HepG2 (cell line): ENCODE measurements around the gene TRIM62. TPM values are rescaled to one million over a fixed set of nuclear protein-coding genes. Genes with fewer than 3 reads are reported as not detected.

ENCODE experiments used
- ATF6 ChIP-seq: sonication (generic); formaldehyde crosslinking; conservative IDR thresholded peaks from 2 replicates; pipeline ENCODE4 v1.4.0; 2020; ENCODE audit warnings: missing genetic modification reagents
- BRD4 ChIP-seq: sonication (generic); formaldehyde crosslinking; IDR thresholded peaks from 2 replicates; pipeline ENCODE4 v1.4.0; 2020; ENCODE audit warnings: missing genetic modification reagents
- HIVEP1 ChIP-seq: sonication (generic); formaldehyde crosslinking; IDR thresholded peaks from 2 replicates; pipeline ENCODE4 v1.4.0; 2020; ENCODE audit warnings: mild to moderate bottlenecking, missing genetic modification reagents
- HNRNPH1 ChIP-seq: fragments of 200-400 bp; formaldehyde crosslinking; optimal IDR thresholded peaks from 2 replicates; pipeline ENCODE3; 2017; ENCODE audit warnings: mild to moderate bottlenecking, low read depth, low read length
- KLF15 ChIP-seq: sonication (generic); formaldehyde crosslinking; IDR thresholded peaks from 2 replicates; pipeline ENCODE4 v1.8.1; 2023; ENCODE audit warnings: borderline replicate concordance, mild to moderate bottlenecking, inconsistent platforms, missing genetic modification reagents, mixed read lengths
- KLF16 ChIP-seq, 2 experiments: sonication (generic) in 1 of 2; formaldehyde crosslinking in 1 of 2; IDR thresholded peaks; 2 replicates each; pipeline versions ENCODE4 v1.6.1 to v1.8.0; 2016 to 2023; ENCODE audit warnings: missing genetic modification reagents in 2 of 2, missing compliant biosample characterization in 1 of 2
- NFYB ChIP-seq: sonication (generic); formaldehyde crosslinking; IDR thresholded peaks from 2 replicates; pipeline ENCODE4 v1.4.0; 2020; ENCODE audit warnings: missing genetic modification reagents
- NRL ChIP-seq: sonication (generic); formaldehyde crosslinking; IDR thresholded peaks from 2 replicates; pipeline ENCODE4 v1.5.0; 2020; ENCODE audit warnings: missing genetic modification reagents, mild to moderate bottlenecking, moderate library complexity, borderline replicate concordance
- RNF219 ChIP-seq: sonication (generic); formaldehyde crosslinking; IDR thresholded peaks from 2 replicates; pipeline ENCODE4 v1.5.0; 2020; ENCODE audit warnings: mild to moderate bottlenecking, missing genetic modification reagents
- ZNF343 ChIP-seq: sonication (generic); formaldehyde crosslinking; IDR thresholded peaks from 2 replicates; pipeline ENCODE4 v1.4.0; 2020; ENCODE audit warnings: mild to moderate bottlenecking, missing genetic modification reagents
- ZNF614 ChIP-seq: IDR thresholded peaks from 2 replicates; pipeline ENCODE4 v1.6.1; 2018; ENCODE audit warnings: missing biosample characterization, missing genetic modification reagents, inconsistent platforms, borderline replicate concordance
- ZNF629 ChIP-seq: sonication (generic); formaldehyde crosslinking; conservative IDR thresholded peaks from 2 replicates; pipeline ENCODE4 v1.5.0; 2020; ENCODE audit warnings: missing genetic modification reagents
- ZNF790 ChIP-seq: sonication (generic); formaldehyde crosslinking; IDR thresholded peaks from 2 replicates; pipeline ENCODE4 v1.8.0; 2022; ENCODE audit warnings: missing genetic modification reagents, mild to moderate bottlenecking, borderline replicate concordance
- polyA plus RNA-seq, 8 experiments: library from polyadenylated mRNA; depleted of rRNA in 3 of 8; stranded (reverse) in 7 of 8; unstranded in 1 of 8; fragments of >200 nt; fragmentation: Illumina TruSeq in 4 of 8; extraction: Trizol in 4 of 8; gene quantifications; 2 replicates each; pipeline versions ENCODE4 v1.2.1 to v1.2.3, GENCODE V29; 2011 to 2016; ENCODE audit warnings: low read depth in 4 of 8, missing spikeins in 1 of 8, mixed read lengths in 1 of 8; ENCODE audit not compliant: insufficient read depth in 1 of 8
- total RNA-seq, 5 experiments: library from RNA; depleted of rRNA; stranded (reverse); fragments of >200 nt; fragmentation: Illumina TruSeq; extraction: Trizol; gene quantifications; 2 replicates each; pipeline ENCODE4 v1.2.3, GENCODE V29; 2016; ENCODE audit warnings: low read depth in 1 of 5
- TF ChIP-seq, protein P1 (sequence below): sonication (generic); formaldehyde crosslinking; IDR thresholded peaks from 2 replicates; pipeline ENCODE4 v1.5.1; 2020; ENCODE audit warnings: missing genetic modification reagents, mild to moderate bottlenecking, borderline replicate concordance
- TF ChIP-seq, protein P2 (sequence below): IDR thresholded peaks from 2 replicates; pipeline ENCODE4 v1.6.1; 2016; ENCODE audit warnings: missing biosample characterization, missing genetic modification reagents, low read depth
- TF ChIP-seq, protein P3 (sequence below): IDR thresholded peaks from 2 replicates; pipeline ENCODE4 v1.4.0; 2020; ENCODE audit warnings: mild to moderate bottlenecking, missing genetic modification reagents

Gene TRIM62
- total and polyA plus RNA-seq, 2 of the 13 experiments (the other 11 are each of a cell fraction or from before 2014, with no cell fraction given) = 0.53 to 0.57 TPM

DNA sequence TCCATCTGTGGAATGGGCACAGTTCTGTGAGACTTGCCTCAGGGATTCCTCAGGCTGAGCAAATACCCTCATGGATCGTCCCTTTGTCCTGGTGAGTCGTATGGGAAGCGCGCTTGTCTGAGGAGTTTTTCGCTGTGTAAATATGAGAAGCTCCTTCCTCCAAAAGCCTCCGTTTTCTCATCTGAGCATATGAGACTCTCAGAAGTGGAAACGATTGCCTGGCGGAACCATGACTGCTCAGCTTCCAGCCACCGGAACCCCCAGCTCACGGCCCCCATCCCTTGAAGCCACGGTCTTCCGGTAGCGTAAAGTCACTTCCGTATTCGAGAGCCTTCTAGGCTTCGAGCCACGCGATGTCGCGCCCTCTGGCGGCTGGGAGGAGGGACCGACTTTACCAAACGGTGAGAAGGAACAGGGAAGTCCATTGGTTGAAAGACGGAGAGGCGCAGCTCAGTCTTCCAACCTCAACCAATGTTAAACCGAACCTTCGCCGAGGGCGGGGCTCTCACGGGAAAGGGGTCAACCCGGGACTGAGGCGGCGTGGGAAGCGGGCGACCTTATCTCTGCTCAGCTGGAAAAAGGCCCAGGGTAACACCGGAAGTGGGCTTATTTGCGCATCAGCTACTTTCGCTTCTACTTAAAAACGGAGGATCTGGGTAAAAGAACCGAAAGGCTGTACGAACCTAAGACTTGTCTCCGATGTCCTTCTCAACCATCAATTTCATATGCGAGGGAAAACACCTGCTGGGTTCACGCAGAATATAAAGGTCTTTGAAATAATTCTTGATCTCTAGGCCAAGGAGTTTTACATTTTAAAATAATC lies 54.6 kb downstream of the TRIM62 start (continued):
- TF ChIP-seq, protein P1, sequence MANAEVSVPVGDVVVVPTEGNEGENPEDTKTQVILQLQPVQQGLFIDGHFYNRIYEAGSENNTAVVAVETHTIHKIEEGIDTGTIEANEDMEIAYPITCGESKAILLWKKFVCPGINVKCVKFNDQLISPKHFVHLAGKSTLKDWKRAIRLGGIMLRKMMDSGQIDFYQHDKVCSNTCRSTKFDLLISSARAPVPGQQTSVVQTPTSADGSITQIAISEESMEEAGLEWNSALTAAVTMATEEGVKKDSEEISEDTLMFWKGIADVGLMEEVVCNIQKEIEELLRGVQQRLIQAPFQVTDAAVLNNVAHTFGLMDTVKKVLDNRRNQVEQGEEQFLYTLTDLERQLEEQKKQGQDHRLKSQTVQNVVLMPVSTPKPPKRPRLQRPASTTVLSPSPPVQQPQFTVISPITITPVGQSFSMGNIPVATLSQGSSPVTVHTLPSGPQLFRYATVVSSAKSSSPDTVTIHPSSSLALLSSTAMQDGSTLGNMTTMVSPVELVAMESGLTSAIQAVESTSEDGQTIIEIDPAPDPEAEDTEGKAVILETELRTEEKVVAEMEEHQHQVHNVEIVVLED (CRISPR knock-in tag) = peak; percentile 91; the same call in 1 of the 2 replicates
- TF ChIP-seq ZNF790 (CRISPR knock-in tag) (peak; percentile 74; the same call in 1 of the 2 replicates), NFYB (CRISPR knock-in tag) (peak; percentile 82), BRD4 (CRISPR knock-in tag) (no peak; the same call in 1 of the 2 replicates), ZNF614 (CRISPR knock-in tag) (peak; percentile 62; the same call in 1 of the 2 replicates), KLF15 (no peak), HIVEP1 (CRISPR knock-in tag) (peak; percentile 78), NRL (peak; percentile 84; the same call in 1 of the 2 replicates), KLF16 (CRISPR knock-in tag; IDR thresholded peaks at IDR 0.05) (peak; percentile 27 to 73; a peak in 1 of 4 replicates), ZNF629 (CRISPR knock-in tag) (peak; percentile 99), ATF6 (CRISPR knock-in tag) (no peak), ZNF343 (CRISPR knock-in tag) (peak; percentile 95), HNRNPH1 (no peak), RNF219 (CRISPR knock-in tag) (peak; percentile 80; the same call in 1 of the 2 replicates)
- TF ChIP-seq, protein P2, sequence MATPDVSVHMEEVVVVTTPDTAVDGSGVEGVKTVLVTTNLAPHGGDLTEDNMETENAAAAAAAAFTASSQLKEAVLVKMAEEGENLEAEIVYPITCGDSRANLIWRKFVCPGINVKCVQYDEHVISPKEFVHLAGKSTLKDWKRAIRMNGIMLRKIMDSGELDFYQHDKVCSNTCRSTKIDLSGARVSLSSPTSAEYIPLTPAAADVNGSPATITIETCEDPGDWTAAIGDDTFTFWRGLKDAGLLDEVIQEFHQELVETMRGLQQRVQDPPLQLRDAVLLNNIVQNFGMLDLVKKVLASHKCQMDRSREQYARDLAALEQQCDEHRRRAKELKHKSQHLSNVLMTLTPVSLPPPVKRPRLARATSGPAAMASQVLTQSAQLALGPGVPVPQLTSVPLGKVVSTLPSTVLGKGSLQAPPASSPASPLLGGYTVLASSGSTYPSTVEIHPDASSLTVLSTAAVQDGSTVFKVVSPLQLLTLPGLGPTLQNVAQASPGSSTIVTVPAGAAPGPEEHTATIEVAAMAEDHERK (CRISPR knock-in tag) = peak; percentile 42; the same call in 1 of the 2 replicates
- TF ChIP-seq, protein P3, sequence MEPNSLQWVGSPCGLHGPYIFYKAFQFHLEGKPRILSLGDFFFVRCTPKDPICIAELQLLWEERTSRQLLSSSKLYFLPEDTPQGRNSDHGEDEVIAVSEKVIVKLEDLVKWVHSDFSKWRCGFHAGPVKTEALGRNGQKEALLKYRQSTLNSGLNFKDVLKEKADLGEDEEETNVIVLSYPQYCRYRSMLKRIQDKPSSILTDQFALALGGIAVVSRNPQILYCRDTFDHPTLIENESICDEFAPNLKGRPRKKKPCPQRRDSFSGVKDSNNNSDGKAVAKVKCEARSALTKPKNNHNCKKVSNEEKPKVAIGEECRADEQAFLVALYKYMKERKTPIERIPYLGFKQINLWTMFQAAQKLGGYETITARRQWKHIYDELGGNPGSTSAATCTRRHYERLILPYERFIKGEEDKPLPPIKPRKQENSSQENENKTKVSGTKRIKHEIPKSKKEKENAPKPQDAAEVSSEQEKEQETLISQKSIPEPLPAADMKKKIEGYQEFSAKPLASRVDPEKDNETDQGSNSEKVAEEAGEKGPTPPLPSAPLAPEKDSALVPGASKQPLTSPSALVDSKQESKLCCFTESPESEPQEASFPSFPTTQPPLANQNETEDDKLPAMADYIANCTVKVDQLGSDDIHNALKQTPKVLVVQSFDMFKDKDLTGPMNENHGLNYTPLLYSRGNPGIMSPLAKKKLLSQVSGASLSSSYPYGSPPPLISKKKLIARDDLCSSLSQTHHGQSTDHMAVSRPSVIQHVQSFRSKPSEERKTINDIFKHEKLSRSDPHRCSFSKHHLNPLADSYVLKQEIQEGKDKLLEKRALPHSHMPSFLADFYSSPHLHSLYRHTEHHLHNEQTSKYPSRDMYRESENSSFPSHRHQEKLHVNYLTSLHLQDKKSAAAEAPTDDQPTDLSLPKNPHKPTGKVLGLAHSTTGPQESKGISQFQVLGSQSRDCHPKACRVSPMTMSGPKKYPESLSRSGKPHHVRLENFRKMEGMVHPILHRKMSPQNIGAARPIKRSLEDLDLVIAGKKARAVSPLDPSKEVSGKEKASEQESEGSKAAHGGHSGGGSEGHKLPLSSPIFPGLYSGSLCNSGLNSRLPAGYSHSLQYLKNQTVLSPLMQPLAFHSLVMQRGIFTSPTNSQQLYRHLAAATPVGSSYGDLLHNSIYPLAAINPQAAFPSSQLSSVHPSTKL (CRISPR knock-in tag) = peak; percentile 76
